GM21515 (cell line): ENCODE results near the gene NEBL.
"Not testable (repeated sequence)": the region's sequence is repeated elsewhere in the genome, so short reads cannot be mapped to it uniquely, and the experiment has no call there.

Experiments
- ATAC-seq: cut with Tn5 transposase; IDR thresholded peaks from one replicate; pipeline ENCODE4 v1.9.1; 2021; ENCODE audit not compliant: unreplicated experiment

Gene NEBL, protein sequence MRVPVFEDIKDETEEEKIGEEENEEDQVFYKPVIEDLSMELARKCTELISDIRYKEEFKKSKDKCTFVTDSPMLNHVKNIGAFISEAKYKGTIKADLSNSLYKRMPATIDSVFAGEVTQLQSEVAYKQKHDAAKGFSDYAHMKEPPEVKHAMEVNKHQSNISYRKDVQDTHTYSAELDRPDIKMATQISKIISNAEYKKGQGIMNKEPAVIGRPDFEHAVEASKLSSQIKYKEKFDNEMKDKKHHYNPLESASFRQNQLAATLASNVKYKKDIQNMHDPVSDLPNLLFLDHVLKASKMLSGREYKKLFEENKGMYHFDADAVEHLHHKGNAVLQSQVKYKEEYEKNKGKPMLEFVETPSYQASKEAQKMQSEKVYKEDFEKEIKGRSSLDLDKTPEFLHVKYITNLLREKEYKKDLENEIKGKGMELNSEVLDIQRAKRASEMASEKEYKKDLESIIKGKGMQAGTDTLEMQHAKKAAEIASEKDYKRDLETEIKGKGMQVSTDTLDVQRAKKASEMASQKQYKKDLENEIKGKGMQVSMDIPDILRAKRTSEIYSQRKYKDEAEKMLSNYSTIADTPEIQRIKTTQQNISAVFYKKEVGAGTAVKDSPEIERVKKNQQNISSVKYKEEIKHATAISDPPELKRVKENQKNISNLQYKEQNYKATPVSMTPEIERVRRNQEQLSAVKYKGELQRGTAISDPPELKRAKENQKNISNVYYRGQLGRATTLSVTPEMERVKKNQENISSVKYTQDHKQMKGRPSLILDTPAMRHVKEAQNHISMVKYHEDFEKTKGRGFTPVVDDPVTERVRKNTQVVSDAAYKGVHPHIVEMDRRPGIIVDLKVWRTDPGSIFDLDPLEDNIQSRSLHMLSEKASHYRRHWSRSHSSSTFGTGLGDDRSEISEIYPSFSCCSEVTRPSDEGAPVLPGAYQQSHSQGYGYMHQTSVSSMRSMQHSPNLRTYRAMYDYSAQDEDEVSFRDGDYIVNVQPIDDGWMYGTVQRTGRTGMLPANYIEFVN

GRCh38 chr10:20897146-20897825 is at the start of gene NEBL:
Gene NEBL, minus strand, starts transcription at chr10:20897311. Its CDS starts 106 bp downstream, at chr10:20897205.
- no peak for ATAC-seq

DNA sequence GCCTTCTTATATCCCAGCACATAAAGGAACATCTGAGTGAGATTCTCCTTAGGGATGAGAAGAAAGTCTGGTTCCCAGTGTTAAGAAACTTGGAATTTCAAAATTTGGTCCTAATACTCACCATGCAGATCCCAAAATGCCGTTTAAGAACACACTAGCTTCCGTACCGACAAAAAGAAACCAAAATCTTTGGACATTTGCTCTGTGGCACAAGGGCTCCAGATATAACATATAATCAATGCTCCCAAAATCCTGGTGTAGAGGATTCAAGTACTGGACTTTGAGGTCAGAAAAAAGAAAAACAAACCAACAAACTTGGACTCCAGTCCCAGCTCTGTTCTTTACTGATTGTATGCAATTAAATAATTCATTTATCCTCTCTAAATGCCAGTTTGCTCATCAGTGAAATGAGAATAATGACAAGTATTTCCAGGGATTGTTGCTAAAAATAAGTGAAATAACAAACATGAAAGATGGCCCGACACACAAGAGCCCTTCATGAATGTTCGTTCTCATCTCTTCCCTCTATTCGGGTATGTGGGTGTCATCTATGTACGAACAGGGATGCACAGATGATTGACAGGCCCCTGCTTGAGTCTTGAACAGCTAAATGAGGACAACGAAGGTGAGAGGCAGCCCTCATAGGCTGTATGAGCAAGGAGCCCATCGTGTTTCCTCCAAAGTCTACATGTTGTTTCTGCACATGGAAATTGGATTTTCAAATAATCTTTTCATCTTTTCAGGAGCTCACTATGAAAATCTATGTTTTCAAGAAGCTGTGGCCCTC is 48.6 kb upstream of the NEBL start:
- ATAC-seq = no peak

GRCh38 chr10:20944789-20945502 is 47.8 kb upstream of the NEBL start:
- no peak for ATAC-seq

GRCh38 chr10:20939414-20939813 is 42.3 kb upstream of the NEBL start:
- not testable (repeated sequence) for ATAC-seq

DNA sequence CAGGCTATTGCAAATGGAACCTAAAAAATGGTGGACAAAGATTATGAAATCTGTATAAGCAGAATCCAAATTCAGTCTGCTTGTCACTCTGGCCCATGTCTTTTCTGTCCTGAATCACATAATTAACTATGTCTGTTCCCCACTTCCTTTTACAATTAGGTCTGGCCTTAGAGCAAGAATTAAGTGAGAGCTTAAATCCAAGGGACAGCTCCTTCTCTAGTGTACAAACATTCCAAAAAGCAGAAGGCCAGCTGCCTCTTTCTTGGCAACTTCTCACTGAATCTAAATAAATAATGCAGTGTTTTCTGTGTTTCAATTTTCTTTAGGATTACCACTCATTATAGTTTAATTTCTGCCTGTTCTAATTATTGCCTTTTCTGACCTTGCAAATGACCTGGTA is 39.3 kb upstream of the NEBL start:
- no peak for ATAC-seq

- no peak for ATAC-seq
Measured at GRCh38 chr10:20935931-20936330, 38.8 kb upstream of the NEBL start.

GRCh38 chr10:20935301-20935700 is 38.2 kb upstream of the NEBL start:
- no peak for ATAC-seq

DNA sequence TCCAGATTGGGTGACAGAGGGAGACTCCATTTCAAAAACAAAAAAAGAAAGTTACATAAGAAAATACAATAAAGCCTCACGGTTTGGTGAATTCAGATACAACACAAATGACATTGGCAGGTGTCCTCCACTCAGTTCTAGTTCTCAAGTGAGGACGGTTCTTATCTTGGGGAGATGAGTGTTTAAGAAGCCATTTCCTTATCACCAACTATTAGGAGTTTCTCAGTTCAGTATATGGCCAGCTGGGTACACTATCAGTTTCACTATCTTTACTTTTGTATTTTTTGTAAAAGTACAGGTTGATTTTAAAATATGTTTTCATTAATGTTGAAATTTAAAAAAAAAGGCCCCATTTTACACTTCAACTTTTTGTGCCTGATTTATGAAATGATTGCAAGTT is 36.6 kb upstream of the NEBL start:
- ATAC-seq = no peak

DNA sequence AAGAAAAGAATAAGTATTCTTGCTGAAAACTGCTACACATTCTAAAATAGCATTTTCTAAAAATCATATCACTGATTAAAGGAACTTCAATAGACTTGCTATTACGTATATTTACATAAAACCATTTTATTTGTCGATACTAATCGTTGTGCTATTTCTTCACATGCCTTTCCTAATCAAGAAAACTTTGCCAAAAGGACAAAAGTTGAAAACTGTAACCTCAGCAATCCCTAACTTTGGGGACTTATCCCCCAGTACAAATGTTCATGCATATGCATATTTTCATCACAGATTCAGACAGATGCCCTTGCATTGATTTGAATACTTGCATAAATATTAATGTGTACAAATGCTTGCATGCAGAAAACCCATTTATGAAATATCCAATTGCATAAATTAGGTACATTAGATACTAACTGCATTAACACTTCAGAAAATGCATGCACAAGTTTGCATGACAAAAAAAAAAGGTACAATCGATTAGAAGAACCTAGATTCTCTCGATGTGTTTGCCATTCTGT is 35.6 kb upstream of the NEBL start:
- ATAC-seq = no peak

GRCh38 chr10:20931156-20931795 is 34.2 kb upstream of the NEBL start:
- no peak for ATAC-seq

DNA sequence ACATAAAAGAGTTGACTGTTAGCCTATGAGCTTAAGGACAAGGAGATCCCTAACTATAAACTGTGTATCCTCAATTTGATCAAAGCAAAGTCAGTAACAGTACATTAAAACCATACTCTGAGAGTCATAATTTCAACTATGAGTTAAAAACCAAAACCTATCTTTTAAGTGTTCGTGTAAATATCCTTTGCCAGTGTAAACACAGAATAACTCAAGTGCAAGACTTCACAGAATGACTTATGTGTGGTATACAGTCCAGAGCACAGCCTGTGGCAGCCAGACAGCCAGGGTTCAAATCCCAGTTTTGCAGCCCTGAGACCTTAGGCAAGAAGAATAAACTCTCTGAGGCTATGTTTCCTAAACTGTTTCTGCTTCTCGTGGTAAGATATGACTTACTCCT is 30.3 kb upstream of the NEBL start:
- no peak for ATAC-seq

DNA sequence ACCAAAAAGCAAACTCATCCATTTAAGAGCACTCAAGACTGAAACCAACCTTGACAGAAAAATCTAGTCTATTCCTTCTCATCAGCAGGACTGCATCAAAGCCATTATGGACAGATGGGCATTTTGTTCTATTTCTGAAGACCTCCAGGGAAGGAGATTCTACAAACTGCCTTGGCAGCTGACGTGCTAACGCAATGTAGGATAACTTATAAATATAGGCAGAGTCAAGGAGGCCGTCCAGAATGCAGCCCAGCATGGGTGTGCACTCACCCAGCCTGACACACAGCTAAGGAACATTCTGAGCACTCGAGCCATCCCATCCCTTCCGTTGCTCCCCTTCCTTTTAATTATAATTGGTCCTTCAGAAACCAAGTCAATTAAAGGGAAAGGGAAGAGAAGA is 25.3 kb upstream of the NEBL start:
- no peak for ATAC-seq

GRCh38 chr10:20922033-20922432 is 24.9 kb upstream of the NEBL start:
- no peak for ATAC-seq

DNA sequence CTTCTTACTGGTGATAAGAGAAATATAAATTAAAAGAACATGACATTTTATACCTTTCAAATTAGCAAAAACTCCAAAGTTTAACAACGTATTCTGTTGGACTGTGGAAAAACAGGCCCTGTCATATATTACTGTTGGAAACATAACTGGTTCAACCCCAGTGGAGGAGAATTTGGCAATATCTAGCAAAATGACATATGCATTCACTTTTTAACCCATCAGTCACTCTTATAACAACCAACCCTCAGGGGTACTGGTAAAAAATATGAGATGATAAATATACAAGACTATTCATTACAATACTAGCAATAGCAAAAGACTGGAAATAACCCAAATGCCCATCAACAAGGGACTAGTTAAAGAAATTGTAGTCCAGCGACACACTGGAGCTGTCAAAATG is 22.9 kb upstream of the NEBL start:
- ATAC-seq = no peak

- no peak for ATAC-seq
Measured at GRCh38 chr10:20919481-20919880, 22.4 kb upstream of the NEBL start.

- no peak for ATAC-seq
Measured at GRCh38 chr10:20916976-20917375, 19.9 kb upstream of the NEBL start.

DNA sequence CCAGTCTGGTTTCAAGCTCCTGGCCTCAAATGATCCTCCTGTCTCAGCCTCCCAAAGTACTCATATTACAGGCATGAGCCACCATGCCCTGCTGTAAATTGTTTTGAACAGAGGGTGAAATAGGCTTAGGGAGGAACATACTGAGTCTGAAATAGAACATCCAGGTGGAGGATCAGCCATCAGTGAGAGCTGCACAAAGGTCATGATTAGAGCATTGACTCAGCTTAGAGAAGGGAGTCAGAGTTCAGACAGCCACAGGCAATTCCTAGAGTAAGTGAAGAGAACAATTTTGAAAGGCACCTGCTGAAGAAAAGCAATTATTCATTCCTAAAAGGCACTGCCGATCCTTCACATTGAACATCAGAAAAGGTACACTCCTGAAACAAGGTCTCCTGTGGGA is 15.9 kb upstream of the NEBL start:
- ATAC-seq = no peak

GRCh38 chr10:20911626-20912025 is 14.5 kb upstream of the NEBL start:
- no peak for ATAC-seq

- ATAC-seq = no peak
Measured at GRCh38 chr10:20909801-20910200, 12.7 kb upstream of the NEBL start.
